HepG2 (cell line): ENCODE measurements around the gene ELL.

Source experiments
- TGIF2 ChIP-seq: IDR thresholded peaks from 2 replicates; pipeline ENCODE4 v1.6.1; 2016; ENCODE audit warnings: control low read depth, missing compliant biosample characterization
- ZNF431 ChIP-seq: sonication (generic); formaldehyde crosslinking; IDR thresholded peaks from 2 replicates; pipeline ENCODE4 v1.9.0; 2022; ENCODE audit warnings: missing genetic modification reagents, low read depth, mild to moderate bottlenecking, borderline replicate concordance

GRCh38 chr19:18423258-18424020 is 98.4 kb downstream of the ELL start:
- TF ChIP-seq ZNF431 (CRISPR knock-in tag) (no peak), TGIF2 (CRISPR knock-in tag) (no peak)
